K562 (cell line): ENCODE data around the gene SOAT2. TPM values are rescaled to one million over a fixed set of nuclear protein-coding genes. Genes with fewer than 3 reads are reported as not detected.

Experiments used
- ATAC-seq: fragments of 200-7000 bp; cut with Tn5 transposase; 3 replicates; pipeline ENCODE4 v1.9.1; 2020; ENCODE audit warnings: moderate library complexity
- BruUV-seq: library from RNA; stranded (reverse); fragments of 400-500 nt; replicated peaks from 2 replicates; lab custom pipeline; 2021; lab: Mats Ljungman, UMichigan
- CTCF ChIA-PET: fragments of 300-600 bp; formaldehyde crosslinking; extraction: SDS; loops from one replicate; lab custom pipeline; 2021; ENCODE audit warnings: low intra/inter-chr PET ratio; lab: Yijun Ruan, JAX
- POLR2A ChIA-PET: fragments of 300-600, 350-650 bp; sonication (Branson Sonifier 250); formaldehyde crosslinking; extraction: SDS; loops from one replicate; lab custom pipeline; 2021; ENCODE audit warnings: antibody characterized with exemption, inconsistent platforms; lab: Yijun Ruan, JAX
- DNase-seq, 4 experiments: peaks; one replicate each; pipeline versions ENCODE4 v3.0.0 to v3.0.0-alpha.2; 2011 to 2018; ENCODE audit warnings: low spot score in 3 of 4, mixed read lengths in 3 of 4; ENCODE audit errors: extremely low read depth in 1 of 4
- FAIRE-seq: peaks from 2 replicates; lab custom pipeline; 2011; peaks lifted over from hg19 to GRCh38; lab: Jason Lieb, UNC
- H2AFZ ChIP-seq: 2 replicates; pipeline ENCODE4 v1.6.0; 2011; ENCODE audit warnings: low read depth, low read length, control low read depth, inconsistent platforms
- H3K27ac ChIP-seq: fragments of 200-600 bp; 3 replicates; pipeline ENCODE4 v1.8.0; 2011; ENCODE audit warnings: low read depth, mild to moderate bottlenecking, control low read depth, inconsistent platforms, low read length, moderate library complexity, mixed read lengths; ENCODE audit errors: extremely low read depth
- H3K27me3 ChIP-seq, 2 experiments: fragments of 300-600 bp in 1 of 2; 2 replicates in 1 of 2; 3 replicates in 1 of 2; pipeline versions ENCODE4 v1.6.0 to v1.8.0; 2011; ENCODE audit warnings: inconsistent platforms in 2 of 2, low read length in 2 of 2, mild to moderate bottlenecking in 1 of 2, mixed read lengths in 1 of 2, moderate library complexity in 1 of 2; ENCODE audit not compliant: control insufficient read depth in 2 of 2, insufficient read depth in 2 of 2
- H3K36me3 ChIP-seq: fragments of 300-600 bp; 3 replicates; pipeline ENCODE4 v1.8.0; 2011; ENCODE audit warnings: mild to moderate bottlenecking, low read length, inconsistent platforms; ENCODE audit not compliant: control insufficient read depth, insufficient read depth
- H3K4me1 ChIP-seq, 2 experiments: fragments of 200-600 bp in 1 of 2; replicated peaks in 1 of 2; 2 replicates in 1 of 2; 3 replicates in 1 of 2; pipeline versions ENCODE4 v1.5.1 to v1.8.0; 2011; ENCODE audit warnings: inconsistent platforms in 2 of 2, low read length in 2 of 2, mild to moderate bottlenecking in 1 of 2, mixed read lengths in 1 of 2, moderate library complexity in 1 of 2; ENCODE audit not compliant: control insufficient read depth in 2 of 2, insufficient read depth in 2 of 2
- H3K4me2 ChIP-seq: 2 replicates; pipeline ENCODE4 v1.6.1; 2011; ENCODE audit warnings: low read length, control low read depth, inconsistent platforms, mixed read lengths; ENCODE audit not compliant: insufficient read depth
- H3K4me3 ChIP-seq: fragments of 200-600 bp; sonication (generic), shearing (Covaris generic); 2 replicates; pipeline ENCODE4 v1.5.1; 2016; ENCODE audit warnings: control low read depth, inconsistent platforms
- H3K79me2 ChIP-seq: fragments of 200-600 bp; 3 replicates; pipeline ENCODE4 v1.8.0; 2011; ENCODE audit warnings: low read length, inconsistent platforms; ENCODE audit not compliant: control insufficient read depth, insufficient read depth
- H3K9ac ChIP-seq, 2 experiments: 2 replicates each; pipeline versions ENCODE4 v1.6.0 to v1.6.1; 2011; ENCODE audit warnings: low read depth in 2 of 2, low read length in 2 of 2, control low read depth in 1 of 2, inconsistent platforms in 1 of 2, mild to moderate bottlenecking in 1 of 2, mixed read lengths in 1 of 2; ENCODE audit not compliant: insufficient read depth in 1 of 2
- H3K9me1 ChIP-seq: one replicate; pipeline ENCODE4 v1.6.0; 2011; ENCODE audit warnings: inconsistent platforms, mild to moderate bottlenecking, low read length, moderate library complexity; ENCODE audit not compliant: control insufficient read depth, insufficient read depth
- H3K9me3 ChIP-seq: replicated peaks from 2 replicates; pipeline ENCODE4 v1.5.1; 2011; ENCODE audit warnings: low read depth, low read length, inconsistent platforms; ENCODE audit not compliant: control insufficient read depth, insufficient read depth
- H4K20me1 ChIP-seq: replicated peaks from 2 replicates; pipeline ENCODE4 v1.6.1; 2011; ENCODE audit warnings: low read length, inconsistent platforms, mixed read lengths; ENCODE audit not compliant: control insufficient read depth, insufficient read depth
- FOSL1 ChIP-seq: fragments of 200-800 bp; sonication (Bioruptor generic); conservative IDR thresholded peaks from 2 replicates; pipeline ENCODE4 v1.6.1; 2016; ENCODE audit warnings: missing genetic modification characterization, missing compliant biosample characterization
- FOXA3 ChIP-seq, 2 experiments: fragments of 450-650 bp in 1 of 2; sonication (generic) in 1 of 2; formaldehyde crosslinking; IDR thresholded peaks in 1 of 2; conservative IDR thresholded peaks in 1 of 2; 2 replicates each; pipeline versions ENCODE4 v1.4.0 to v1.8.0; 2020 to 2022; ENCODE audit warnings: mild to moderate bottlenecking in 2 of 2, missing genetic modification reagents in 1 of 2
- IFI16 ChIP-seq: fragments of 250-450 bp; sonication (Bioruptor Pico); IDR thresholded peaks from 2 replicates; pipeline ENCODE4 v2.1.2; 2022; ENCODE audit warnings: mild to moderate bottlenecking, inconsistent platforms
- MIER1 ChIP-seq: fragments of 450-650 bp; IDR thresholded peaks from 2 replicates; pipeline ENCODE4 v1.6.1; 2016; ENCODE audit warnings: antibody characterized with exemption, mild to moderate bottlenecking, low read depth
- TBL1XR1 ChIP-seq, 2 experiments: IDR thresholded peaks; 2 replicates each; pipeline ENCODE4 v1.6.1; 2012; ENCODE audit warnings: improper control_type of control experiment in 2 of 2, low read length in 2 of 2, mild to moderate bottlenecking in 1 of 2
- ZNF217 ChIP-seq: sonication (generic); formaldehyde crosslinking; IDR thresholded peaks from 2 replicates; pipeline ENCODE4 v1.8.0; 2022; ENCODE audit warnings: mild to moderate bottlenecking, missing genetic modification reagents
- ZNF263 ChIP-seq: sonication (generic); formaldehyde crosslinking; IDR thresholded peaks from 2 replicates; pipeline ENCODE4 v1.8.0; 2022; ENCODE audit warnings: mild to moderate bottlenecking, missing genetic modification reagents, borderline replicate concordance
- ZNF586 ChIP-seq: fragments of 450-650 bp; formaldehyde crosslinking; conservative IDR thresholded peaks from 2 replicates; pipeline ENCODE4 v1.4.0; 2020; ENCODE audit warnings: mild to moderate bottlenecking, moderate library complexity
- ZNF75A ChIP-seq: fragments of 450-650 bp; formaldehyde crosslinking; IDR thresholded peaks from 2 replicates; pipeline ENCODE4 v1.4.0; 2020; ENCODE audit warnings: mild to moderate bottlenecking
- in situ Hi-C: fragments of 300-500 bp; cut with MboI; formaldehyde crosslinking; loops from 4 replicates; pipeline ENCODE4 v1.15.0; 2018; ENCODE audit warnings: inconsistent platforms, mixed read lengths
- intact Hi-C: fragments of 100-400 bp; cut with micrococcal nuclease; formaldehyde crosslinking; loops from 2 replicates; pipeline ENCODE4 v1.14.2; 2022
- polyA plus RNA-seq, 8 experiments: library from polyadenylated mRNA; depleted of rRNA in 4 of 8; stranded (reverse) in 5 of 8; unstranded in 3 of 8; fragments of >200 nt; fragmentation: Nextera tagmentation in 2 of 8; fragmentation: Illumina TruSeq in 1 of 8; extraction: Ambion mirVana in 2 of 8; extraction: Trizol in 1 of 8; gene quantifications; 2 replicates each; pipeline versions ENCODE4 v1.2.1 to v1.2.3, GENCODE V29; 2011 to 2014; ENCODE audit warnings: inconsistent platforms in 1 of 8, missing spikeins in 1 of 8
- total RNA-seq, 7 experiments: library from RNA; depleted of rRNA in 6 of 7; stranded (reverse); fragments of >200 nt in 6 of 7; fragmentation: Illumina TruSeq in 2 of 7; extraction: Trizol in 2 of 7; gene quantifications; 2 replicates each; pipeline versions ENCODE4 v1.2.1 to v1.2.3, GENCODE V29; 2011 to 2021; ENCODE audit warnings: low replicate concordance in 1 of 7
- TF ChIP-seq, protein P1 (sequence below): fragments of 250-450 bp; sonication (Bioruptor Pico); IDR thresholded peaks from 2 replicates; pipeline ENCODE4 v1.4.0; 2020; ENCODE audit warnings: mild to moderate bottlenecking, moderate library complexity

SOAT2 gene
- total and polyA plus RNA-seq, 9 of the 15 experiments (the other 6 are each of a cell fraction or from before 2014, with no cell fraction given): 0.04 TPM; not detected in 8

DNA sequence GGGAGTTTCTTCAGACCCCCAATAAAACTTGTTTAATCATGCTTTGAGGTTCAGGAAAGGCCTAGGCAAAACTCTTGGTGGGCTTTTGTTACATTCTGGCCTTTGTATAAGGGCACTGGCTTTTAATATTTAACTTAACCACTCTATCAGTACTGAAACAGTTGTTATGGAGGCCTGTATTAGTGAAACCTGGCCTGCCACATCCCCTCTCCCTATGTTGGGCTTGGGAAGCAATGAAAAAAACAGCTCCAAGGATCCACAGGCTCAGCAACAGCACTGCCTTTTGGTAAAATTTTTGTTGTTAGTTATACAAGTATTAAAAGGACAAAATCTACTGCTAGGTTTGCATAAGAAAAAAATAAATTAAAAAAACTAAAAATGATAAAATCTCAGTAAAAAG, 10.7 kb downstream of the SOAT2 start:
- peak in 1 of 4 experiments; percentile 3 for DNase-seq
- Histone ChIP-seq H3K9ac (no peak overlapping the region), H3K4me3 (no peak overlapping the region), H3K79me2 (no peaks in the 10 kb centered on the region), H3K9me3 (no peaks in the 10 kb centered on the region), H3K9me1 (no peaks in the 10 kb centered on the region), H3K4me1 (peaks cover 4 to 8% of the 10 kb centered on the region in 2 experiments; a peak in 3 of 5 replicates), H4K20me1 (no peaks in the 10 kb centered on the region), H3K27ac (no peak overlapping the region), H3K36me3 (no peaks in the 10 kb centered on the region), H3K4me2 (no peak overlapping the region), H2AFZ (no peak overlapping the region), H3K27me3 (no peaks in the 10 kb centered on the region)
- BruUV-seq: no TSS peak
- FAIRE-seq: no peak
- ChIA-PET POLR2A (interaction anchor here (0.7 kb wide), 1 partner anchor 11 kb away, joined by 3 read pairs; the partner anchor contains the start of gene SOAT2), CTCF (no interaction called here)
- intact Hi-C loops (no loop called here), in situ Hi-C loops (no loop called here)
- ATAC-seq: no peak
- no peak for TF ChIP-seq ZNF263 (CRISPR knock-in tag)
- TF ChIP-seq ZNF217 (CRISPR knock-in tag): no peak
- TF ChIP-seq TBL1XR1 (IDR thresholded peaks at IDR 0.05; ENCODE audit: low read length in 2 of 2): no peak
- TF ChIP-seq, protein P1, sequence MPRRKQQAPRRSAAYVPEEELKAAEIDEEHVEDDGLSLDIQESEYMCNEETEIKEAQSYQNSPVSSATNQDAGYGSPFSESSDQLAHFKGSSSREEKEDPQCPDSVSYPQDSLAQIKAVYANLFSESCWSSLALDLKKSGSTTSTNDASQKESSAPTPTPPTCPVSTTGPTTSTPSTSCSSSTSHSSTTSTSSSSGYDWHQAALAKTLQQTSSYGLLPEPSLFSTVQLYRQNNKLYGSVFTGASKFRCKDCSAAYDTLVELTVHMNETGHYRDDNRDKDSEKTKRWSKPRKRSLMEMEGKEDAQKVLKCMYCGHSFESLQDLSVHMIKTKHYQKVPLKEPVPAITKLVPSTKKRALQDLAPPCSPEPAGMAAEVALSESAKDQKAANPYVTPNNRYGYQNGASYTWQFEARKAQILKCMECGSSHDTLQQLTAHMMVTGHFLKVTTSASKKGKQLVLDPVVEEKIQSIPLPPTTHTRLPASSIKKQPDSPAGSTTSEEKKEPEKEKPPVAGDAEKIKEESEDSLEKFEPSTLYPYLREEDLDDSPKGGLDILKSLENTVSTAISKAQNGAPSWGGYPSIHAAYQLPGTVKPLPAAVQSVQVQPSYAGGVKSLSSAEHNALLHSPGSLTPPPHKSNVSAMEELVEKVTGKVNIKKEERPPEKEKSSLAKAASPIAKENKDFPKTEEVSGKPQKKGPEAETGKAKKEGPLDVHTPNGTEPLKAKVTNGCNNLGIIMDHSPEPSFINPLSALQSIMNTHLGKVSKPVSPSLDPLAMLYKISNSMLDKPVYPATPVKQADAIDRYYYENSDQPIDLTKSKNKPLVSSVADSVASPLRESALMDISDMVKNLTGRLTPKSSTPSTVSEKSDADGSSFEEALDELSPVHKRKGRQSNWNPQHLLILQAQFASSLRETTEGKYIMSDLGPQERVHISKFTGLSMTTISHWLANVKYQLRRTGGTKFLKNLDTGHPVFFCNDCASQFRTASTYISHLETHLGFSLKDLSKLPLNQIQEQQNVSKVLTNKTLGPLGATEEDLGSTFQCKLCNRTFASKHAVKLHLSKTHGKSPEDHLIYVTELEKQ (CRISPR knock-in tag): no peak
- no peak for TF ChIP-seq FOSL1 (tag)
- TF ChIP-seq IFI16 (CRISPR knock-in tag): no peak
- no peak for TF ChIP-seq ZNF75A (CRISPR knock-in tag)
- no peak for TF ChIP-seq MIER1
- TF ChIP-seq FOXA3 (CRISPR knock-in tag; conservative IDR thresholded peaks at IDR 0.05 in 1 of 2, IDR thresholded peaks at IDR 0.05 in 1 of 2): no peak
- TF ChIP-seq ZNF586 (CRISPR knock-in tag): no peak
